Glomerular visceral epithelial cell (primary cell): ENCODE measurements around the gene GPR107.

Experiments
- DNase-seq: peaks from one replicate; pipeline ENCODE4 v3.0.0-alpha.2; 2016; ENCODE audit errors: extremely low spot score

GPR107 gene

GRCh38 chr9:130159915-130160670 lies 106.4 kb downstream of the GPR107 start:
- no peak for DNase-seq

- DNase-seq = no peak
Observed at GRCh38 chr9:130160862-130161470, 107.3 kb downstream of the GPR107 start.

- DNase-seq = no peak
Observed at GRCh38 chr9:130165579-130165978, 111.9 kb downstream of the GPR107 start.

GRCh38 chr9:130166399-130166798 lies 112.7 kb downstream of the GPR107 start:
- no peak for DNase-seq

- no peak for DNase-seq
Observed at GRCh38 chr9:130167927-130168326, 114.2 kb downstream of the GPR107 start.

- no peak for DNase-seq
Observed at GRCh38 chr9:130171226-130172148, 117.8 kb downstream of the GPR107 start.

- peak; percentile 77 for DNase-seq
Observed at GRCh38 chr9:130172161-130172857, 118.6 kb downstream of the GPR107 start, which contains the start of gene NCS1. Gene NCS1 (plus strand): TSS chr9:130172404. CDS start chr9:130172664, 260 bp downstream.

- DNase-seq = peak; percentile 35
Observed at GRCh38 chr9:130172858-130173665, 119.4 kb downstream of the GPR107 start.

- DNase-seq = no peak
Observed at GRCh38 chr9:130173666-130173983, 119.9 kb downstream of the GPR107 start.

- DNase-seq = no peak
Observed at GRCh38 chr9:130174025-130174424, 120.3 kb downstream of the GPR107 start.

- DNase-seq = no peak
Observed at GRCh38 chr9:130174920-130175321, 121.2 kb downstream of the GPR107 start.

- no peak for DNase-seq
Observed at GRCh38 chr9:130175355-130175754, 121.6 kb downstream of the GPR107 start.

GRCh38 chr9:130176760-130177159 lies 123.1 kb downstream of the GPR107 start:
- DNase-seq = no peak

- no peak for DNase-seq
Observed at GRCh38 chr9:130177898-130178805, 124.4 kb downstream of the GPR107 start.

- DNase-seq = no peak
Observed at GRCh38 chr9:130179331-130179907, 125.7 kb downstream of the GPR107 start.

- DNase-seq = no peak
Observed at GRCh38 chr9:130180516-130180915, 126.8 kb downstream of the GPR107 start.

- DNase-seq = no peak
Observed at GRCh38 chr9:130181678-130182380, 128.1 kb downstream of the GPR107 start.

- DNase-seq = no peak
Observed at GRCh38 chr9:130182381-130182909, 128.7 kb downstream of the GPR107 start.
